GM12878 (cell line): ENCODE data around the gene SLC16A6. TPM values are rescaled to one million over a fixed set of nuclear protein-coding genes. Genes with fewer than 3 reads are reported as not detected.
A peak's percentile ranks its signal among the peaks of the same experiment; 100 is the strongest.

Experiments used
- ATF2 ChIP-seq: IDR thresholded peaks from 2 replicates; pipeline ENCODE4 v1.6.1; 2012; ENCODE audit warnings: low read length, inconsistent platforms
- ATF7 ChIP-seq: fragments of 450-650 bp; IDR thresholded peaks from 2 replicates; pipeline ENCODE4 v1.6.1; 2016; ENCODE audit warnings: low read depth, mild to moderate bottlenecking
- BCL3 ChIP-seq: IDR thresholded peaks from 2 replicates; pipeline ENCODE4 v1.6.1; 2011; ENCODE audit warnings: borderline replicate concordance, low read depth, mild to moderate bottlenecking, moderate library complexity, low read length; ENCODE audit not compliant: insufficient read depth, poor library complexity, severe bottlenecking
- BRCA1 ChIP-seq: IDR thresholded peaks from 2 replicates; pipeline ENCODE4 v1.6.1; 2011; ENCODE audit warnings: low read depth, low read length, improper control_type of control experiment
- CHD1 ChIP-seq: IDR thresholded peaks from 2 replicates; pipeline ENCODE4 v1.6.1; 2012; ENCODE audit warnings: low read depth, low read length, improper control_type of control experiment
- CREB1 ChIP-seq: IDR thresholded peaks from 2 replicates; pipeline ENCODE4 v1.6.1; 2012; ENCODE audit warnings: low read depth, mild to moderate bottlenecking, inconsistent platforms
- EED ChIP-seq: sonication (generic); IDR thresholded peaks from 2 replicates; pipeline ENCODE4 v1.6.1; 2016; ENCODE audit warnings: antibody characterized with exemption, low read depth
- EGR1 ChIP-seq, 2 experiments: IDR thresholded peaks; 1 replicate in 1 of 2; 2 replicates in 1 of 2; pipeline ENCODE4 v1.6.1; 2011 to 2012; ENCODE audit warnings: low read depth in 2 of 2, low read length in 2 of 2, borderline replicate concordance in 1 of 2, mild to moderate bottlenecking in 1 of 2, moderate library complexity in 1 of 2
- HDGF ChIP-seq: fragments of 450-650 bp; IDR thresholded peaks from 2 replicates; pipeline ENCODE4 v1.6.1; 2016; ENCODE audit warnings: antibody characterized with exemption
- KLF5 ChIP-seq: fragments of 450-650 bp; IDR thresholded peaks from 2 replicates; pipeline ENCODE4 v1.6.1; 2014; ENCODE audit warnings: mild to moderate bottlenecking; ENCODE audit not compliant: partially characterized antibody
- LARP7 ChIP-seq: fragments of 450-650 bp; IDR thresholded peaks from 2 replicates; pipeline ENCODE4 v1.6.1; 2017; ENCODE audit warnings: mild to moderate bottlenecking
- MAX ChIP-seq: IDR thresholded peaks from 2 replicates; pipeline ENCODE4 v1.6.1; 2012; ENCODE audit warnings: low read depth, low read length, improper control_type of control experiment
- MTA3 ChIP-seq: IDR thresholded peaks from 2 replicates; pipeline ENCODE4 v1.6.1; 2012; ENCODE audit warnings: low read length, inconsistent platforms, borderline replicate concordance
- NBN ChIP-seq: fragments of 450-650 bp; IDR thresholded peaks from 2 replicates; pipeline ENCODE4 v1.6.1; 2016
- POLR2A ChIP-seq: IDR thresholded peaks from 2 replicates; pipeline ENCODE4 v1.6.1; 2011; ENCODE audit warnings: low read depth, mild to moderate bottlenecking, low read length
- PRDM15 ChIP-seq: fragments of 450-650 bp; formaldehyde crosslinking; IDR thresholded peaks from 2 replicates; pipeline ENCODE4 v1.4.0; 2020; ENCODE audit warnings: mild to moderate bottlenecking, moderate library complexity
- RB1 ChIP-seq: fragments of 450-650 bp; formaldehyde crosslinking; IDR thresholded peaks from 2 replicates; pipeline ENCODE4 v1.6.1; 2017; ENCODE audit warnings: mild to moderate bottlenecking, borderline replicate concordance
- STAT1 ChIP-seq: fragments of 450-650 bp; conservative IDR thresholded peaks from 2 replicates; pipeline ENCODE4 v1.6.1; 2014; ENCODE audit warnings: antibody characterized with exemption, mild to moderate bottlenecking
- TBL1XR1 ChIP-seq: IDR thresholded peaks from 2 replicates; pipeline ENCODE4 v1.6.1; 2012; ENCODE audit warnings: low read depth, low read length, improper control_type of control experiment
- TCF12 ChIP-seq: IDR thresholded peaks from 2 replicates; pipeline ENCODE4 v1.6.1; 2011; ENCODE audit warnings: low read depth, mild to moderate bottlenecking, low read length
- ZNF217 ChIP-seq: fragments of 450-650 bp; IDR thresholded peaks from 2 replicates; pipeline ENCODE4 v1.6.1; 2017; ENCODE audit warnings: antibody characterized with exemption, mild to moderate bottlenecking
- ZSCAN29 ChIP-seq: fragments of 450-650 bp; IDR thresholded peaks from 2 replicates; pipeline ENCODE4 v1.6.1; 2017; ENCODE audit warnings: mild to moderate bottlenecking, moderate library complexity
- polyA plus RNA-seq, 11 experiments: library from polyadenylated mRNA; depleted of rRNA in 4 of 11; unstranded in 6 of 11; stranded (reverse) in 5 of 11; fragments of >200 nt; fragmentation: Nextera tagmentation in 4 of 11; fragmentation: Illumina TruSeq in 1 of 11; extraction: Ambion mirVana in 4 of 11; extraction: Trizol in 1 of 11; gene quantifications; 1 replicate in 1 of 11; 2 replicates in 10 of 11; pipeline versions ENCODE4 v1.2.1 to v1.2.3, GENCODE V29; 2011 to 2016; ENCODE audit warnings: inconsistent platforms in 2 of 11, missing spikeins in 2 of 11, low read depth in 1 of 11
- total RNA-seq, 4 experiments: library from RNA; depleted of rRNA in 3 of 4; stranded (reverse); fragments of >200 nt in 3 of 4; fragmentation: Illumina TruSeq in 1 of 4; extraction: Trizol in 1 of 4; gene quantifications; 2 replicates each; pipeline versions ENCODE4 v1.2.1 to v1.2.3, GENCODE V29; 2013 to 2021

The SLC16A6 gene
- total and polyA plus RNA-seq, 10 of the 15 experiments (the other 5 are each of a cell fraction or from before 2014, with no cell fraction given), result 2.4 to 8.8 (median 6.0) TPM

- TF ChIP-seq MAX (peak; percentile 34), EED (peak; percentile 17; the same call in 1 of the 2 replicates), ATF2 (no peak), RB1 (no peak), LARP7 (peak; percentile 31; the same call in 1 of the 2 replicates), EGR1 (IDR thresholded peaks at IDR 0.05; ENCODE audit: borderline replicate concordance in 1 of 2, low read depth in 2 of 2, low read length in 2 of 2) (peak in 1 of 2 experiments; percentile 79; a peak in 2 of 3 replicates), PRDM15 (CRISPR knock-in tag) (peak; percentile 52; the same call in 1 of the 2 replicates), TCF12 (peak; percentile 68; the same call in 1 of the 2 replicates), KLF5 (no peak), NBN (peak; percentile 65; the same call in 1 of the 2 replicates), ZSCAN29 (no peak), CHD1 (no peak), HDGF (no peak; the same call in 1 of the 2 replicates), MTA3 (no peak), BCL3 (no peak), ATF7 (no peak), TBL1XR1 (no peak), BRCA1 (no peak), POLR2A (peak; percentile 87), CREB1 (peak; percentile 71), ZNF217 (no peak), STAT1 (no peak)
Measured at GRCh38 chr17:68291836-68292688, 1.1 kb upstream of the SLC16A6 start (continued).
